RPMI7951 (cell line): ENCODE data around the gene ACP7. TPM values are rescaled to one million over a fixed set of nuclear protein-coding genes. Genes with fewer than 3 reads are reported as not detected.

Source experiments
- DNase-seq: peaks from one replicate; pipeline ENCODE4 v3.0.0-alpha.2; 2012; ENCODE audit warnings: low read depth
- total RNA-seq: library from RNA; depleted of rRNA; stranded (reverse); fragments of >200 nt; shearing (Covaris generic); gene quantifications from 2 replicates; pipeline ENCODE4 v1.2.3, GENCODE V29; 2014; rRNA removed

Gene ACP7
- total RNA-seq, 1 experiment from 2014 or later, result not detected

DNA sequence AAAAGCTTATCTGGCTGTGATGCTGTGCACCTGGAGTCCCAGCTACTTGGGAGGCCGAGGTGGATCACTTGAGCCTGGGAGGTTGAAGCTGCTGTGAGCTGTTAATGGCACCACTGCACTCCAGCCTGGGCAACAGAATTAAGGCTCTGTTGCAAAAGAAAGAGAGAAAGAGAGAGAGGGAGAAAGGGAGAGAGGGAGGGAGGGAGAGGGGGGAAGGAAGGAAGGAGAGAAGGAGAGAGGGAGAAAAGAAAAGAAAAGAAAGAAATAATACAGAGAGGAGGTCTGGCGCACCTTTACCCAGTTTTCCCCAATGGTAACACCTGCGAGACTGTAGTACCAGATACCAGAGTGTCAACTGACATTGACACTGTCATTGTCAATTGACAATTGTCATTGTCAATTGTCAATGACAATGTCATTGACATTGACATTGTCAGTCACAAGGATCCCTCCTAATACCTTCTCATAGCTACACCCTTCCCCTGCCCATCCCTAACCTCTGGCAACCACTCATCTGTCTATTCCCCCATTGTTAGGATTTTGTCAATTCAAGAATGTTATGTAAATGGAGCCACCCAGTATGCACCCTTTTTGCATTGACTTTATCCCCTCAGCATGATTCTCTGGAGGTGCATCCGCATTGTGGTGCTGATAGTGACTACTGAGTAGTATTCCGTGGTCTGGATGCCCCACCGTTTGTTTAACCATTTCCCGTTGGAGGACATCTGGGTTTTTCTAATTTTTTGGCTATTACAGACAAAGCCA is 62.7 kb downstream of the ACP7 start:
- no peak for DNase-seq

GRCh38 chr19:39147480-39147879 is 63.3 kb downstream of the ACP7 start:
- DNase-seq, result no peak

DNA sequence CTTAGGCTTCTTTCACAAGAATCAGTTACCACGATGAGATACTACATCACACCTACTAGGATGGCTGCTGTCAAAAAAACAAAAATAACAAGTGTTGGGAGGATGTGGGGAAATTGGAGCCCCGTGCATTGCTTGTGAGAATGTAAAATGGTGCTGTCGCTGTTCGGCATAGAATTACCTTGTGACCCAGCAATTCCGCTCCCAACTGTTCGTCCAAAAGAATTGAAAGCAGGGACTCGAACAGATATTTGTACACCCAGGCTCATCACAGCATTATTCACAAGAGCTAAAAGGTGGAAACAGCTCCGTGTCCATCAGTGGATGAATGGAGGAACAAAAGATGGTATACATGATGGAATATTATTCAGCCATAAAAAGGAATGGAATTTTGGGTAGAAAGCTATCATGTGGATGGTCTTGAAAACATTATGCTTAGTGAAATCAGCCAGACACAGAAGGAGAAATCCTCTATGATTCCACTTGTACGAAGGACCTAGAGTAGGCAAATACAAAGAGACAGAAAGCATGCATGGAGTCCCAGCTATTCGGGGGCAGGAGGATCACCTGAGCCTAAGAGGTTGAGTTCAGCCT is 64.9 kb downstream of the ACP7 start:
- no peak for DNase-seq

DNA sequence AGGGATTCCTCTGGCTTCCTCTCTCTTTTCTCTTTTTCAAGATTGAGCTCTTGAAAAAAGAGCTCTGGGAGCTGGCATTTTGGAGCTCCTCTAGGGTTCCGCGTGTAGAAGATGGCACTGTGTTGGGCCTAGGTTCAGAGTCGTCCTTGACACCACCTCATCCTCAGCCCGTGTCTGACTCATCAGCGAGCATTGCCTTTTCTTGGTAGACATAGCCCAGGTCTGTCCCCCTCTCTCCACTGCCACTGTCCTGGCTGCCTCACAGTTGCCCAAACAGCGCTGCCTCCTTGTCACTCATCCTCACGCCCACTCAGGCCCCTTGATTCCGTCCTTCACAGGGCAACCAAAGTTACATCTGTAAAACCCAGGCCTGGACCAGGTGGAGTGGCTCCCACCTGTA is 66.1 kb downstream of the ACP7 start:
- DNase-seq, result no peak

GRCh38 chr19:39150807-39151600 is 66.8 kb downstream of the ACP7 start:
- no peak for DNase-seq

- no peak for DNase-seq
Observed at GRCh38 chr19:39152066-39152465, 67.9 kb downstream of the ACP7 start.

GRCh38 chr19:39154100-39154628 is 70.0 kb downstream of the ACP7 start:
- DNase-seq, result no peak

GRCh38 chr19:39154629-39155100 is 70.5 kb downstream of the ACP7 start:
- DNase-seq, result no peak

- DNase-seq, result no peak
Observed at GRCh38 chr19:39155114-39155700, 71.0 kb downstream of the ACP7 start.

- no peak for DNase-seq
Observed at GRCh38 chr19:39155741-39156140, 71.6 kb downstream of the ACP7 start.

- DNase-seq, result no peak
Observed at GRCh38 chr19:39156326-39157230, 72.4 kb downstream of the ACP7 start.

DNA sequence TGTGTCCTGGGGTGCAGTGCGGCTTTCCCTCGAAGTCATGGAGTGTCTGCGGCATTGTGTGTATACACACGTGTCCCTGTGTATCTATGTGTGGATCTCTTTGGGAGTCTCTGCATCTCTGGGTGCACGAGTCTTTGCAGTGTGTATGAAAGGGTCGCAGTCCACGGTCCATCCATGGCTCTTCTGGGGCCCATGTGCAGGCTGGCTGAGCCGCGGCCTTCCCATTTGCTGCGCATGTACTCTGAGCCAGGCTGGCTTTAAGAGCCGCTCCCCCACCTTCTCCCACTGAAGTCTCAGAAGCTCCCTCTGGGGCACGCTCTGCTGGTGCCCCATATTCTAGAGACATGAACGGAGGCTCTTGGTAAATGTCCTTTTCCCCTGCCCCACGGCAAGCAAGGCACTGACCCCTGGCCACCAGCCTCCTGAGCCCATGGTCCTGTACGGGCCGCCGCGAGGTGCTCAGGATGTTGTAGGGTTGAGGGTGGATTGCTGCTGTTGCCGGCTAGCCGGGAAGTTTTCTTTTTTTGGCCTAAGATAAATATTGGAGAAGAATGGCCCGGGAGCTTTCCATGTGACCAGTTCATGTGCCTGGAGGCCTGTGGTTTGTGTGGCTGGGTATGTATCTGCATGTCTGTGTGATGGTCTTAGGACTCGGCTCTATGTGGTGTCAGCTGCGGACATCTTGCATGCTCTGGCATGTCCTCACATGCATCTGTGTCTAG is 73.3 kb downstream of the ACP7 start:
- DNase-seq, result no peak

- no peak for DNase-seq
Observed at GRCh38 chr19:39157997-39158389, 73.8 kb downstream of the ACP7 start.

DNA sequence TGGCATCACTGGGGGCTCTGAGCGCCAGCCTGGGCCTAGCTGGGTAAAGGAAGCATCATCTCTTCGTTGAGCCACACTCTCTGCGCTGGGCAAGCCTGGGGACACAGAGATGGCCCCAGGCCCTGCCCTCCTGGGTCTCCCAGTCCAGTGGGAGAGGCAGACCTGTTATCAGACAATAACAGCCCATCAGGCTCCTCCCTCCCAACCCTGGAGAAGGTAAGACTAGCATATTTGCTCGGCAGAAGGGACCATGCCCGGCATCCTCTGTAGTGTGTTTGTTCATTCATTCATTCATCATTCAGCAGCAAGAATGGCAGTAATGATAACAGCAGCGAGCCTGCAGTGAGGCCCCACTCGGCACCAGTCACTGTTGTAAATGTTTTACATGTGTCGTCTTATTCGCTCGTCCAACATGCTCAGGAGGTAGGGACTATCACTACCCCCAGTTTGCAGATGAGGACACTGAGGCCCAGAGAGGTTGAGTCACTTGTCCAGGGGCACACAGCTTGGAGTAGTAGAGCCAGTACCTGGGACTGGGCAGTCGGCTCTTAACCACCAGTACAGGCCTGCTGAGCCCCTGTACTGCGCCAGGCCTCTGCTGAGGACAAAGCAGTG is 74.6 kb downstream of the ACP7 start:
- DNase-seq, result no peak

DNA sequence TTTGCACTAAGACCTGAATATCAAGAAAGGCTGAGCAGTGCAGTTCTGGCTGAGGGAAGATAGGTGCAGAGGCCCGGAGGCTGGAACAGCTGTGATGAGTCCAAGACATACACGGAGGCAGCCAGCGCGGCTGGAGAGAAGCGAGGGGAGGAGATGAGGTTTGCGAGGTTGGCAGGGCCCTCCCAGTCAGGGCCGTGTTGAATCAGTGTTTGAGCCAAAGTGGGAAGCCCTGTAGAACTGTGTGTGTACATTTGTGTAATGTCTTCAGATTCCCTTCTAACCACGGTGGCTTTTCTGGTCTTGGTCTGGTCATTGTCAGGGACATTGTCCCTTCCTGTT is 76.3 kb downstream of the ACP7 start:
- no peak for DNase-seq

Other genes with a start within 250 kb of the ACP7 start
- 229 and 286 TPM in 2 replicates for gene HNRNPL, start 234.4 kb upstream of the ACP7 start, total RNA-seq
- 4.6 and 5.1 TPM in 2 replicates for gene RINL, start 206.1 kb upstream of the ACP7 start, total RNA-seq
- 102 and 104 TPM in 2 replicates for gene SIRT2, start 184.8 kb upstream of the ACP7 start, total RNA-seq
- 21.0 and 25.1 TPM in 2 replicates for gene NFKBIB, start 184.4 kb upstream of the ACP7 start, total RNA-seq
- not detected in 2 replicates for gene CCER2, start 172.2 kb upstream of the ACP7 start, total RNA-seq
- 11.5 and 17.3 TPM in 2 replicates for gene SARS2, start 153.6 kb upstream of the ACP7 start, total RNA-seq
- gene MRPS12, start 153.4 kb upstream of the ACP7 start, total RNA-seq, result 56.4 and 61.2 TPM in 2 replicates
- 12.5 and 22.1 TPM in 2 replicates for gene FBXO17, start 108.6 kb upstream of the ACP7 start, total RNA-seq
- 0.10 TPM in 1 of 2 replicates, not detected in the other for gene FBXO27, start 51.8 kb upstream of the ACP7 start, total RNA-seq
- 7.1 and 10.5 TPM in 2 replicates for gene PAK4, start 41.4 kb downstream of the ACP7 start, total RNA-seq
- 0.10 and 0.12 TPM in 2 replicates for gene NCCRP1, start 112.6 kb downstream of the ACP7 start, total RNA-seq
- gene SYCN, start 119.9 kb downstream of the ACP7 start, total RNA-seq, result not detected in 2 replicates
- not detected in 2 replicates for gene IFNL3, start 160.6 kb downstream of the ACP7 start, total RNA-seq
- gene IFNL4, start 164.5 kb downstream of the ACP7 start, total RNA-seq, result not detected in 2 replicates
- not detected in 2 replicates for gene IFNL2, start 184.0 kb downstream of the ACP7 start, total RNA-seq
- not detected in 2 replicates for gene IFNL1, start 212.0 kb downstream of the ACP7 start, total RNA-seq
- gene LRFN1, start 236.5 kb downstream of the ACP7 start, total RNA-seq, result under 0.01 and 0.36 TPM in 2 replicates